ENCODE results near the gene MPDU1.

MPDU1 gene

GRCh38 chr17:7560172-7561027 lies 23.3 kb upstream of the MPDU1 start:
- no peak for TF ChIP-seq CEBPB (IDR thresholded peaks at IDR 0.05)
- TF ChIP-seq USF1 (IDR thresholded peaks at IDR 0.05) = no peak
- no peak for TF ChIP-seq REST (IDR thresholded peaks at IDR 0.05; ENCODE audit: low read depth)
- no peak for TF ChIP-seq ZBTB7A (IDR thresholded peaks at IDR 0.05; ENCODE audit: low read depth)
- no peak for TF ChIP-seq YY1 (IDR thresholded peaks at IDR 0.05; ENCODE audit: low read depth)
- no peak for TF ChIP-seq TCF12 (IDR thresholded peaks at IDR 0.05; ENCODE audit: low read depth)
- TF ChIP-seq RAD21 (IDR thresholded peaks at IDR 0.05; ENCODE audit: low read depth) = no peak
- TF ChIP-seq TEAD4 (IDR thresholded peaks at IDR 0.05) = no peak
- TF ChIP-seq MAX (IDR thresholded peaks at IDR 0.05) = no peak
- TF ChIP-seq NFIC (IDR thresholded peaks at IDR 0.05) = no peak
- no peak for TF ChIP-seq FOXM1 (IDR thresholded peaks at IDR 0.05; ENCODE audit: borderline replicate concordance, low read depth)
- TF ChIP-seq EP300 (IDR thresholded peaks at IDR 0.05; ENCODE audit: borderline replicate concordance) = no peak
- TF ChIP-seq CREB1 (IDR thresholded peaks at IDR 0.05; ENCODE audit: low read depth) = no peak
- TF ChIP-seq EGR1 (IDR thresholded peaks at IDR 0.05) = no peak
- no peak for TF ChIP-seq TAF1 (IDR thresholded peaks at IDR 0.05; ENCODE audit: low read depth)

- TF ChIP-seq TAF1 (IDR thresholded peaks at IDR 0.05; ENCODE audit: low read depth) (no peak), NFIC (IDR thresholded peaks at IDR 0.05) (peak; percentile 47; the same call in 1 of the 2 replicates), RAD21 (IDR thresholded peaks at IDR 0.05; ENCODE audit: low read depth) (peak; percentile 84), MAX (IDR thresholded peaks at IDR 0.05) (0 out of 2 replicates have a peak, but pooled peaks have one; percentile 10)
Observed at GRCh38 chr17:7561028-7561575, 22.6 kb upstream of the MPDU1 start.

- TF ChIP-seq ZBTB7A (IDR thresholded peaks at IDR 0.05; ENCODE audit: low read depth) = 0 out of 2 replicates have a peak, but pooled peaks have one; percentile 44
- peak; percentile 87 for TF ChIP-seq CREB1 (IDR thresholded peaks at IDR 0.05; ENCODE audit: low read depth)
- TF ChIP-seq MAX (IDR thresholded peaks at IDR 0.05) = peak; percentile 66
- TF ChIP-seq USF1 (IDR thresholded peaks at IDR 0.05) = no peak
- no peak for TF ChIP-seq CEBPB (IDR thresholded peaks at IDR 0.05)
- peak; percentile 79 for TF ChIP-seq TAF1 (IDR thresholded peaks at IDR 0.05; ENCODE audit: low read depth)
- TF ChIP-seq TCF12 (IDR thresholded peaks at IDR 0.05; ENCODE audit: low read depth) = peak; percentile 29; the same call in 1 of the 2 replicates
Observed at GRCh38 chr17:7561589-7562207, 22.0 kb upstream of the MPDU1 start, which contains the start of gene SENP3. Gene SENP3, plus strand, starts transcription at chr17:7561919. Its CDS starts 1,158 bp downstream, at chr17:7563077.

- TF ChIP-seq RAD21 (IDR thresholded peaks at IDR 0.05; ENCODE audit: low read depth) (no peak), TCF12 (IDR thresholded peaks at IDR 0.05; ENCODE audit: low read depth) (no peak; the same call in 1 of the 2 replicates), EP300 (IDR thresholded peaks at IDR 0.05; ENCODE audit: borderline replicate concordance) (no peak), YY1 (IDR thresholded peaks at IDR 0.05; ENCODE audit: low read depth) (no peak), TAF1 (IDR thresholded peaks at IDR 0.05; ENCODE audit: low read depth) (no peak), TEAD4 (IDR thresholded peaks at IDR 0.05) (no peak), CEBPB (IDR thresholded peaks at IDR 0.05) (no peak), MAX (IDR thresholded peaks at IDR 0.05) (no peak)
Observed at GRCh38 chr17:7562208-7562605, 21.4 kb upstream of the MPDU1 start.

- TF ChIP-seq EP300 (IDR thresholded peaks at IDR 0.05; ENCODE audit: borderline replicate concordance) (no peak), NFIC (IDR thresholded peaks at IDR 0.05) (no peak), EGR1 (IDR thresholded peaks at IDR 0.05) (no peak), USF1 (IDR thresholded peaks at IDR 0.05) (no peak), RAD21 (IDR thresholded peaks at IDR 0.05; ENCODE audit: low read depth) (no peak), TAF1 (IDR thresholded peaks at IDR 0.05; ENCODE audit: low read depth) (no peak), YY1 (IDR thresholded peaks at IDR 0.05; ENCODE audit: low read depth) (no peak), CEBPB (IDR thresholded peaks at IDR 0.05) (no peak), CREB1 (IDR thresholded peaks at IDR 0.05; ENCODE audit: low read depth) (no peak), TCF12 (IDR thresholded peaks at IDR 0.05; ENCODE audit: low read depth) (no peak)
Observed at GRCh38 chr17:7563115-7563869, 20.4 kb upstream of the MPDU1 start.
